Ishikawa (cell line): Measurements from ENCODE around the gene TMOD3.

Source experiments
- TAF1 ChIP-seq: IDR thresholded peaks from 2 replicates; pipeline ENCODE4 v1.6.1; 2012; ENCODE audit warnings: low read depth, mild to moderate bottlenecking
- TF ChIP-seq, protein P1 (sequence below): IDR thresholded peaks from 2 replicates; pipeline ENCODE4 v1.6.1; 2012; ENCODE audit warnings: low read depth, mild to moderate bottlenecking

DNA sequence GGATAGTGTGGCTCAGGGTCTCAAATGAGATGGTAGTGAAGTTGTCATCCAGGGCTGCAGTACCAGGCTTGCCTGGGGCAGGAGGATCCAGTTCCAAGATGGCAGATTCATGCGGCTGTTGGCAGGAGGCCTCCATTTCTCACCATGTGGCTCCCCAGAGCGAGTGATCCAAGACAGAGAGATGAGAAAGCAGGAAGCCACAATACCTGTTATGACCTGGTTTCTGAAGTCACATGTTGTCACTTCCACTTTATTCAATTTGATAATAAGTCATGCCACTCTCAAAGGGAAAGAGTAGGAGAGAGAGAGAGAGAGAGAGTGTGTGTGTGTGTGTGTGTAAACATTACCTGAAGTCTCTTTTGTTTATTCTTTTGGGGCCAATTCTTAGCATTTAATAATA lies 47.9 kb upstream of the TMOD3 start:
- TF ChIP-seq, protein P1, sequence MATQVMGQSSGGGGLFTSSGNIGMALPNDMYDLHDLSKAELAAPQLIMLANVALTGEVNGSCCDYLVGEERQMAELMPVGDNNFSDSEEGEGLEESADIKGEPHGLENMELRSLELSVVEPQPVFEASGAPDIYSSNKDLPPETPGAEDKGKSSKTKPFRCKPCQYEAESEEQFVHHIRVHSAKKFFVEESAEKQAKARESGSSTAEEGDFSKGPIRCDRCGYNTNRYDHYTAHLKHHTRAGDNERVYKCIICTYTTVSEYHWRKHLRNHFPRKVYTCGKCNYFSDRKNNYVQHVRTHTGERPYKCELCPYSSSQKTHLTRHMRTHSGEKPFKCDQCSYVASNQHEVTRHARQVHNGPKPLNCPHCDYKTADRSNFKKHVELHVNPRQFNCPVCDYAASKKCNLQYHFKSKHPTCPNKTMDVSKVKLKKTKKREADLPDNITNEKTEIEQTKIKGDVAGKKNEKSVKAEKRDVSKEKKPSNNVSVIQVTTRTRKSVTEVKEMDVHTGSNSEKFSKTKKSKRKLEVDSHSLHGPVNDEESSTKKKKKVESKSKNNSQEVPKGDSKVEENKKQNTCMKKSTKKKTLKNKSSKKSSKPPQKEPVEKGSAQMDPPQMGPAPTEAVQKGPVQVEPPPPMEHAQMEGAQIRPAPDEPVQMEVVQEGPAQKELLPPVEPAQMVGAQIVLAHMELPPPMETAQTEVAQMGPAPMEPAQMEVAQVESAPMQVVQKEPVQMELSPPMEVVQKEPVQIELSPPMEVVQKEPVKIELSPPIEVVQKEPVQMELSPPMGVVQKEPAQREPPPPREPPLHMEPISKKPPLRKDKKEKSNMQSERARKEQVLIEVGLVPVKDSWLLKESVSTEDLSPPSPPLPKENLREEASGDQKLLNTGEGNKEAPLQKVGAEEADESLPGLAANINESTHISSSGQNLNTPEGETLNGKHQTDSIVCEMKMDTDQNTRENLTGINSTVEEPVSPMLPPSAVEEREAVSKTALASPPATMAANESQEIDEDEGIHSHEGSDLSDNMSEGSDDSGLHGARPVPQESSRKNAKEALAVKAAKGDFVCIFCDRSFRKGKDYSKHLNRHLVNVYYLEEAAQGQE: no peak
- TF ChIP-seq TAF1: no peak
